Type B pancreatic cell (in vitro differentiated cells): ENCODE data around the gene LRMDA. TPM values are rescaled to one million over a fixed set of nuclear protein-coding genes. Genes with fewer than 3 reads are reported as not detected.

ENCODE experiments used
- DNase-seq: peaks from one replicate; pipeline ENCODE4 v3.0.0; 2021; ENCODE audit warnings: mixed read lengths; ENCODE audit not compliant: unreplicated experiment; ENCODE audit errors: extremely low spot score
- H3K27ac Mint-ChIP-seq: 2 replicates; pipeline ENCODE4 v1.8.0; 2021; ENCODE audit warnings: mild to moderate bottlenecking, mixed read lengths
- H3K27me3 Mint-ChIP-seq: 2 replicates; pipeline ENCODE4 v1.8.0; 2021; ENCODE audit warnings: mixed read lengths
- H3K36me3 Mint-ChIP-seq: 2 replicates; pipeline ENCODE4 v1.8.0; 2021; ENCODE audit warnings: mixed read lengths
- H3K4me1 Mint-ChIP-seq: one replicate; pipeline ENCODE4 v1.8.0; 2021; ENCODE audit warnings: mixed read lengths; ENCODE audit not compliant: unreplicated experiment
- H3K4me3 Mint-ChIP-seq: 2 replicates; pipeline ENCODE4 v1.8.0; 2021; ENCODE audit warnings: mild to moderate bottlenecking, mixed read lengths
- H3K9me3 Mint-ChIP-seq: 2 replicates; pipeline ENCODE4 v1.8.0; 2021; ENCODE audit warnings: mixed read lengths
- CTCF ChIP-seq: fragments of 200-600 bp; sonication (generic); conservative IDR thresholded peaks from 2 replicates; pipeline ENCODE4 v1.5.0; 2021; ENCODE audit warnings: antibody characterized with exemption, mild to moderate bottlenecking
- total RNA-seq: library from RNA; stranded (reverse); gene quantifications from 2 replicates; pipeline ENCODE4 v1.2.1, GENCODE V29; 2021; ENCODE audit warnings: low replicate concordance

LRMDA gene
- total RNA-seq, 1 donor from 2014 or later = 2.0 TPM

DNA sequence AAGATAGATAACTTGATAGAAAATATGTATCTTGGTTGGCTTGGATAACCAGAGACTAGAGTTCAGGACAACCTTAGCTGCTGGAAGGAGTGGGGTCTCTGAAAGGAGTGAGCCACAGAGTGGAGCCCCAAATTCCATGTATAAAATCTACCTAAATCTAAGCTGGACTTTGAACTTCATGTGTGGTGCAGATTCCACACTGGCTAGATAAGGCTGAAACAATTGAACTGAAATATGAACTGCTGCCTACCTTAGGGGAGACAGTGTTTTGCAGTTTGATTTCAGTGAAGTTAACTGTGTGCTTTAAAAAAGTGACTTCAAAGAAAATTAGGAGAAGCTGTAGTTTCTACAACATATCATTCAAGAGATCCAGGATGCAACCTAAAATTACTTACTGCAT, 123.9 kb downstream of the LRMDA start:
- Mint-ChIP-seq H3K9me3 (peaks cover 7% of the 10 kb centered on the region), H3K27ac (no peak overlapping the region), H3K4me1 (peaks cover 4% of the 10 kb centered on the region), H3K27me3 (peaks cover 3% of the 10 kb centered on the region), H3K36me3 (no peaks in the 10 kb centered on the region), H3K4me3 (no peak overlapping the region)
- no peak for TF ChIP-seq CTCF
- no peak for DNase-seq

DNA sequence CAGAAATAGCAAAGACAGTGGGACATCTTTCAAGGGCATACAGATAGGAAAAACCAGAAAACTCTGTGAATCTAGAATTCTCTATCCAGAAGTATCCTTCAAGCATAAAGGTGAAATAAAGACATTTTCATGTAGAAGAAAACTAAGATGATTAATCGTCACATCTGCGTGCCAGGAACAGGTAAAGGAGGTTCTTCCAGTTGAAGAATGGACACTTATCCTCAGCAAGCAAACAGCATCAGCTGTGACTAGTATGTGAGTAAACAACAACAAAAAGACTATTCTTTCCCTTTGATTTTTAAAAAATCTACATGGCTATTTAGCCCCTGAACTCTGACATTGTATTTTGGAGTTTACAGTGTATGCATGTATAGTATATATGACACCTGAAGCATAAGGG, 124.9 kb downstream of the LRMDA start:
- no peaks in the 10 kb centered on the region for H3K36me3 Mint-ChIP-seq
- TF ChIP-seq CTCF = no peak
- H3K27me3 Mint-ChIP-seq = peaks cover 3% of the 10 kb centered on the region
- DNase-seq = no peak
- H3K4me1 Mint-ChIP-seq = peaks cover 4% of the 10 kb centered on the region
- H3K4me3 Mint-ChIP-seq = no peak overlapping the region
- peaks cover 6% of the 10 kb centered on the region for H3K9me3 Mint-ChIP-seq
- H3K27ac Mint-ChIP-seq = no peak overlapping the region

DNA sequence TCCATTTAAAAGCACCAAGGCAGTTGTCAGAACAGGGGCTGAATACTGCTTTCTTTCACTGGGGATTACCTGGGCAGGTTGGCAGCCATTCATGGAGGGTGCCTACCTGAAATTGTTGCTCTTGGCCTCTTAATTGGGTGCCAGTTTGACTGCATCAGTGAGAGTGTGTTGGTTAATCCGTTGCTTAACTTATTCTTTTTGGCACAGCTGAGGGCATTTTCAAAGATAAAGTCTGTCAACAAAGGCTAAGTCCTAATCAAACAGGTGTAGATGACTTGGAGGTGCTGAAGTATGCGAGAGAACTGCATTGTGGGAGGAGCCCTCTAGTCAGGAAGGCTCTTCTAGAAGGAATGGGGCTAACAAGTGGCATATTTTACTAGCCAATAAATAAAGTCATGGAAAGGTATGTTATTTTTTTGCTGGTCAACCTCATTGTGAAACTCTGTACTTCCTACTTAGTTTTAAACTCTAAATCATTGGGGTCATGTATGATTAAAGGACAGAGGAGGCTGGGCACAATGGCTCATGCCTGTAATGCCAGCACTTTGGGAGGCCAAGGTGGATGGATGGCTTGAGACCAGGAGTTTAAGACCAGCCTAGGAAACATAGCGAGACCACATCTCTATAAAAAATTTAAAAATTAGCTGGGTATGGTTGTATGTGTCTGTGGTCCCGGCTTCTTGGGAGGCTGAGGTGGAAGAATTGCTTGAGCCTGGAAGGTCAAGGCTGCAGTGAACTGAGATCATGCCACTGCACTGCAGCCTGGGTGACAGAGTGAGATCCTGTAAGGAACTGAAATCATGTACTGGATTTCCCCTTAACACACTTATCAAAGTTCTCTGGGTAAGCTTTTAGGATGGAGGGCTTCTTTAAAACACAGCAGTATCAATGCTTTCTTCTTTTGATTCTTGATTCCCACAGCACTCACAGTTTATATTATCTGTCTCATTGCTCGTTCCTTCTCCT, 134.1 kb downstream of the LRMDA start:
- Mint-ChIP-seq H3K27ac (no peak overlapping the region), H3K27me3 (peaks cover 13% of the 10 kb centered on the region), H3K36me3 (peaks cover 5% of the 10 kb centered on the region), H3K4me1 (no peaks in the 10 kb centered on the region), H3K9me3 (peaks cover 18% of the 10 kb centered on the region), H3K4me3 (no peak overlapping the region)
- DNase-seq = no peak
- TF ChIP-seq CTCF = no peak

- Mint-ChIP-seq H3K27me3 (peaks cover 18% of the 10 kb centered on the region), H3K4me3 (no peak overlapping the region), H3K9me3 (peaks cover 33% of the 10 kb centered on the region), H3K27ac (no peak overlapping the region), H3K4me1 (no peaks in the 10 kb centered on the region), H3K36me3 (peaks cover 5% of the 10 kb centered on the region)
- TF ChIP-seq CTCF = no peak
- DNase-seq = no peak
These were observed 137.2 kb downstream of the LRMDA start for GRCh38 chr10:75568450-75569130.

GRCh38 chr10:75569506-75569905, 138.1 kb downstream of the LRMDA start:
- Mint-ChIP-seq H3K27me3 (peaks cover 25% of the 10 kb centered on the region), H3K27ac (no peak overlapping the region), H3K4me3 (no peak overlapping the region), H3K36me3 (peaks cover 5% of the 10 kb centered on the region), H3K9me3 (peaks cover 39% of the 10 kb centered on the region), H3K4me1 (no peaks in the 10 kb centered on the region)
- no peak for DNase-seq
- TF ChIP-seq CTCF = no peak
